Lower leg skin (tissue), 3 donors: ENCODE results near the gene IDI2.

ENCODE experiments used
- POLR2A ChIP-seq, 2 donors: fragments of 450-650 bp; IDR thresholded peaks; one replicate each; pipeline ENCODE4 v1.6.1; 2016 to 2017; ENCODE audit warnings: antibody characterized with exemption in 2 of 2, mild to moderate bottlenecking in 1 of 2, moderate library complexity in 1 of 2
- TF ChIP-seq, protein P1 (sequence below), 3 donors: fragments of 450-650 bp; IDR thresholded peaks; one replicate each; pipeline ENCODE4 v1.5.1; 2016; ENCODE audit warnings: antibody characterized with exemption in 3 of 3, mild to moderate bottlenecking in 3 of 3, moderate library complexity in 2 of 3

DNA sequence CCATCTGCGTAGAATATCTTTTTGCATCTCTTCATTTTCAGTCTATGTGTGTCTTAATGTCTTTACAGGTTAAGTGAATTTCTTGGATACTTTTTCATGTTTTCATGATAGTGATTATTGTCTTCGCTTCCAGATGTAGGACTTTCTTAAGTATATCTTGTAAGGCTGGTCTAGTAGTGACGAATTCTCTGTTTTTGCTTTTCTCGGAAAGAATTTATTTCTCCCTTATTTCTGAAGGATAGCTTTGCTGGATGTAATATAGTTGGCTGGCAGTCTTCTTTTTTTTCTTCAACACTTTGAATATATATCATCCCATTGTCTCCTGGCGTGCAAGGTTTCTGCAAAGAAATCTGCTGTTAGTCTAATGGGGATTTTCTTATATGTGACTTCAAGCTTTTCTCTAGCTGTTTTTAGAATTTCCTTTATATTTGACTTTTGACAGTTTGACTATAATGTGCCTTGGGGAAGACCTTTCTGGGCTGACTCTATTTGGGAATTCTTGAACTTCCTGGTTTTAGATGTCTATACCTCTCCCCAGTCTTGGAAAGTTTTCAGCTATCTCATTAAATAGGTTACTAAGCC is 23.1 kb downstream of the IDI2 start:
- TF ChIP-seq, protein P1, sequence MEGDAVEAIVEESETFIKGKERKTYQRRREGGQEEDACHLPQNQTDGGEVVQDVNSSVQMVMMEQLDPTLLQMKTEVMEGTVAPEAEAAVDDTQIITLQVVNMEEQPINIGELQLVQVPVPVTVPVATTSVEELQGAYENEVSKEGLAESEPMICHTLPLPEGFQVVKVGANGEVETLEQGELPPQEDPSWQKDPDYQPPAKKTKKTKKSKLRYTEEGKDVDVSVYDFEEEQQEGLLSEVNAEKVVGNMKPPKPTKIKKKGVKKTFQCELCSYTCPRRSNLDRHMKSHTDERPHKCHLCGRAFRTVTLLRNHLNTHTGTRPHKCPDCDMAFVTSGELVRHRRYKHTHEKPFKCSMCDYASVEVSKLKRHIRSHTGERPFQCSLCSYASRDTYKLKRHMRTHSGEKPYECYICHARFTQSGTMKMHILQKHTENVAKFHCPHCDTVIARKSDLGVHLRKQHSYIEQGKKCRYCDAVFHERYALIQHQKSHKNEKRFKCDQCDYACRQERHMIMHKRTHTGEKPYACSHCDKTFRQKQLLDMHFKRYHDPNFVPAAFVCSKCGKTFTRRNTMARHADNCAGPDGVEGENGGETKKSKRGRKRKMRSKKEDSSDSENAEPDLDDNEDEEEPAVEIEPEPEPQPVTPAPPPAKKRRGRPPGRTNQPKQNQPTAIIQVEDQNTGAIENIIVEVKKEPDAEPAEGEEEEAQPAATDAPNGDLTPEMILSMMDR (IDR thresholded peaks at IDR 0.05), result no peak
- TF ChIP-seq POLR2A (IDR thresholded peaks at IDR 0.05), result no peak
